ENCODE data around the gene CLINT1. TPM values are rescaled to one million over a fixed set of nuclear protein-coding genes. Genes with fewer than 3 reads are reported as not detected.

The CLINT1 gene
- polyA plus RNA-seq, 2 of the 4 experiments (the other 2 are of a cell fraction), result 89.7 to 185 TPM

GRCh38 chr5:157747766-157748700, 110.9 kb downstream of the CLINT1 start (continued):
- TF ChIP-seq HMGXB4 (CRISPR knock-in tag; IDR thresholded peaks at IDR 0.05; ENCODE audit: borderline replicate concordance), result no peak
- TF ChIP-seq POLR2AphosphoS2 (conservative IDR thresholded peaks at IDR 0.05; ENCODE audit: low read length), result no peak
- no peak for TF ChIP-seq KDM1A (IDR thresholded peaks at IDR 0.05; ENCODE audit: low read depth)
- no peak for TF ChIP-seq CBX2 (IDR thresholded peaks at IDR 0.05; ENCODE audit: borderline replicate concordance, low read depth)
- no peak for TF ChIP-seq ELK1 (IDR thresholded peaks at IDR 0.05; ENCODE audit: low read depth, low read length)
- no peak for TF ChIP-seq RFX5 (IDR thresholded peaks at IDR 0.05)
- no peak for TF ChIP-seq BCL3 (IDR thresholded peaks at IDR 0.05)
- TF ChIP-seq MAX (IDR thresholded peaks at IDR 0.05), result no peak
- no peak for TF ChIP-seq HEYL (CRISPR knock-in tag; IDR thresholded peaks at IDR 0.05)
- no peak for TF ChIP-seq HOXB5 (CRISPR knock-in tag; IDR thresholded peaks at IDR 0.05)

GRCh38 chr5:157747173-157747740, 111.7 kb downstream of the CLINT1 start:
- no peak overlapping the region for H3K4me2 ChIP-seq
- 88% methylated on average over 6 of the region's 6 CpGs for WGBS (ENCODE audit: missing lambda C conversion rate)
- H3K27ac ChIP-seq, result no peak overlapping the region
- H3K4me1 ChIP-seq, result peaks cover 19% of the 10 kb centered on the region
- no peak for DNase-seq (ENCODE audit: low read depth in 1 of 2, low spot score in 1 of 2)
- no peak for FAIRE-seq
- TF ChIP-seq FOSL2 (IDR thresholded peaks at IDR 0.05) (no peak), FOSL2 (CRISPR knock-in tag; IDR thresholded peaks at IDR 0.05) (no peak), SMC3 (IDR thresholded peaks at IDR 0.05) (no peak), KDM5A (IDR thresholded peaks at IDR 0.05) (no peak), RAD21 (conservative IDR thresholded peaks at IDR 0.05 in 1 of 2, IDR thresholded peaks at IDR 0.05 in 1 of 2) (no peak), POLR2AphosphoS2 (conservative IDR thresholded peaks at IDR 0.05; ENCODE audit: low read length) (no peak), MAZ (IDR thresholded peaks at IDR 0.05; ENCODE audit: borderline replicate concordance, low read depth, low read length) (no peak), MAFK (IDR thresholded peaks at IDR 0.05; ENCODE audit: partially characterized antibody) (no peak), REST (IDR thresholded peaks at IDR 0.05) (no peak), ELK1 (IDR thresholded peaks at IDR 0.05; ENCODE audit: low read depth, low read length) (no peak), JUNB (IDR thresholded peaks at IDR 0.05) (no peak), ESRRA (IDR thresholded peaks at IDR 0.05; ENCODE audit: borderline replicate concordance, low read length) (no peak)
- H3K4me3 ChIP-seq, result no peak overlapping the region
- H3K9me3 ChIP-seq, result no peaks in the 10 kb centered on the region
- CTCF ChIA-PET, result interaction anchor here (1.0 to 10.1 kb wide), 4 partner anchors 13 to 419 kb away, joined by 3 to 78 read pairs (median 4); no protein-coding TSS in a partner anchor
- ATAC-seq, result no peak
- POLR2A ChIA-PET, result no interaction called here
